PC-3 (cell line): Measurements from ENCODE around the gene BHLHA9. TPM values are rescaled to one million over a fixed set of nuclear protein-coding genes. Genes with fewer than 3 reads are reported as not detected.

Experiments
- ATAC-seq: fragments of 200-7000 bp; cut with Tn5 transposase; 2 replicates; pipeline ENCODE4 v1.9.1; 2020; ENCODE audit warnings: mild to moderate bottlenecking, moderate library complexity
- BruUV-seq: library from RNA; stranded (reverse); fragments of 400-500 nt; replicated peaks from 2 replicates; lab custom pipeline; 2021; lab: Mats Ljungman, UMichigan
- CTCF ChIA-PET: fragments of 300-600 bp; sonication (Branson Sonifier 250); formaldehyde crosslinking; loops from one replicate; lab custom pipeline; 2022; ENCODE audit warnings: antibody characterized with exemption; lab: Charles Lee
- POLR2A ChIA-PET: fragments of 300-600 bp; sonication (Branson Sonifier 250); formaldehyde crosslinking; loops from one replicate; lab custom pipeline; 2022; ENCODE audit warnings: antibody characterized with exemption; ENCODE audit not compliant: unreplicated experiment; lab: Charles Lee
- DNase-seq: peaks from one replicate; pipeline ENCODE4 v3.0.0-alpha.2; 2015
- H2AFZ ChIP-seq: fragments of 300-600 bp; sonication (generic); 2 replicates; pipeline ENCODE4 v1.6.0; 2016; ENCODE audit warnings: antibody characterized with exemption, low read length
- H3F3A ChIP-seq: fragments of 300-600 bp; sonication (generic); one replicate; pipeline ENCODE4 v1.6.0; 2017; ENCODE audit warnings: antibody characterized with exemption, low read length, control low read depth, mild to moderate bottlenecking; ENCODE audit not compliant: unreplicated experiment
- H3K27ac ChIP-seq: fragments of 300-600 bp; sonication (generic); 2 replicates; pipeline ENCODE4 v1.5.1; 2016; ENCODE audit warnings: mild to moderate bottlenecking, low read length
- H3K27me3 ChIP-seq: fragments of 300-600 bp; sonication (generic); 2 replicates; pipeline ENCODE4 v1.6.1; 2016; ENCODE audit warnings: low read length, mixed read lengths
- H3K36me3 ChIP-seq: fragments of 300-600 bp; sonication (generic); 2 replicates; pipeline ENCODE4 v1.6.1; 2016; ENCODE audit warnings: low read depth, mixed run types, low read length, mixed read lengths
- H3K4me1 ChIP-seq: fragments of 300-600 bp; sonication (generic); 2 replicates; pipeline ENCODE4 v1.5.1; 2016; ENCODE audit warnings: low read length; ENCODE audit not compliant: insufficient read depth
- H3K4me2 ChIP-seq: fragments of 300-600 bp; sonication (generic); 2 replicates; pipeline ENCODE4 v1.6.0; 2016; ENCODE audit warnings: low read length
- H3K4me3 ChIP-seq: fragments of 300-600 bp; sonication (generic); 2 replicates; pipeline ENCODE4 v1.5.1; 2016; ENCODE audit warnings: mild to moderate bottlenecking, low read length, mixed read lengths
- H3K79me2 ChIP-seq: fragments of 300-600 bp; sonication (generic); 2 replicates; pipeline ENCODE4 v1.6.1; 2017; ENCODE audit warnings: low read length, mixed read lengths
- H3K9ac ChIP-seq: fragments of 300-600 bp; sonication (generic); 2 replicates; pipeline ENCODE4 v1.6.0; 2016; ENCODE audit warnings: mild to moderate bottlenecking, low read length
- H3K9me2 ChIP-seq: fragments of 300-600 bp; sonication (generic); replicated peaks from 2 replicates; pipeline ENCODE4 v1.6.1; 2016; ENCODE audit warnings: mixed run types, low read length, mixed read lengths
- H3K9me3 ChIP-seq: fragments of 300-600 bp; sonication (generic); 2 replicates; pipeline ENCODE4 v1.6.1; 2016; ENCODE audit warnings: low read length, mixed read lengths
- H4K20me1 ChIP-seq: fragments of 300-600 bp; sonication (generic); 2 replicates; pipeline ENCODE4 v1.6.1; 2016; ENCODE audit warnings: low read length, mixed read lengths
- CTCF ChIP-seq: fragments of 300-600 bp; sonication (generic); conservative IDR thresholded peaks from 2 replicates; pipeline ENCODE4 v1.5.1; 2017; ENCODE audit warnings: antibody characterized with exemption, low read depth, mild to moderate bottlenecking, low read length
- EZH2 ChIP-seq: fragments of 300-600 bp; sonication (generic); IDR thresholded peaks from one replicate; pipeline ENCODE4 v1.6.1; 2017; ENCODE audit warnings: antibody characterized with exemption, mild to moderate bottlenecking, low read length; ENCODE audit not compliant: unreplicated experiment
- EZH2phosphoT487 ChIP-seq: fragments of 300-600 bp; sonication (generic); IDR thresholded peaks from 2 replicates; pipeline ENCODE4 v1.6.1; 2018; ENCODE audit warnings: mild to moderate bottlenecking, antibody characterized with exemption, low read length, borderline replicate concordance
- intact Hi-C: fragments of 100-400 bp; cut with micrococcal nuclease; formaldehyde crosslinking; loops from 2 replicates; pipeline ENCODE4 v1.9.0; 2023
- total RNA-seq: library from RNA; depleted of rRNA; stranded (reverse); fragments of >200 nt; gene quantifications from 2 replicates; pipeline ENCODE4 v1.2.3, GENCODE V29; 2014; rRNA removed

Gene BHLHA9
- total RNA-seq, 1 experiment from 2014 or later = not detected

GRCh38 chr17:1315891-1316403 lies 45.7 kb downstream of the BHLHA9 start:
- TF ChIP-seq EZH2phosphoT487 (no peak), EZH2 (no peak), CTCF (no peak)
- no peak for DNase-seq
- no peak overlapping the region for H3K9ac ChIP-seq
- no peaks in the 10 kb centered on the region for H3F3A ChIP-seq
- H3K27me3 ChIP-seq = no peaks in the 10 kb centered on the region
- no peak overlapping the region for H3K4me2 ChIP-seq
- H3K4me1 ChIP-seq = no peaks in the 10 kb centered on the region
- ChIA-PET CTCF (interaction anchor here (0.6 kb wide), 1 partner anchor 1461 kb away, joined by 4 read pairs; no protein-coding TSS in a partner anchor), POLR2A (no interaction called here)
- BruUV-seq = no TSS peak
- no peaks in the 10 kb centered on the region for H3K9me2 ChIP-seq
- no peaks in the 10 kb centered on the region for H3K9me3 ChIP-seq
- ATAC-seq = no peak
- H3K27ac ChIP-seq = no peak overlapping the region
- intact Hi-C loops = no loop called here
- H2AFZ ChIP-seq = no peak overlapping the region
- no peaks in the 10 kb centered on the region for H4K20me1 ChIP-seq
- no peaks in the 10 kb centered on the region for H3K79me2 ChIP-seq
- no peaks in the 10 kb centered on the region for H3K36me3 ChIP-seq
- H3K4me3 ChIP-seq = no peak overlapping the region

Other genes starting within 250 kb of the BHLHA9 start
- gene ABR, start 90.5 kb upstream of the BHLHA9 start, total RNA-seq = 35.4 and 58.5 TPM in 2 replicates
- gene TRARG1, start 9.2 kb downstream of the BHLHA9 start, total RNA-seq = not detected in 2 replicates
- 210 and 342 TPM in 2 replicates for gene YWHAE, start 129.8 kb downstream of the BHLHA9 start, total RNA-seq
- gene CRK, start 185.8 kb downstream of the BHLHA9 start, total RNA-seq = 41.8 and 49.4 TPM in 2 replicates
- gene MYO1C, start 222.2 kb downstream of the BHLHA9 start, total RNA-seq = 76.4 and 90.7 TPM in 2 replicates
- gene INPP5K, start 246.2 kb downstream of the BHLHA9 start, total RNA-seq = 46.4 and 52.6 TPM in 2 replicates